HCT116 (cell line): Measurements from ENCODE around the gene ITIH3. TPM values are rescaled to one million over a fixed set of nuclear protein-coding genes. Genes with fewer than 3 reads are reported as not detected.

Experiments used
- ATAC-seq: fragments of 200-7000 bp; cut with Tn5 transposase; 2 replicates; pipeline ENCODE4 v1.9.1; 2020; ENCODE audit warnings: mild to moderate bottlenecking, moderate library complexity
- BruUV-seq: library from RNA; stranded (reverse); fragments of 400-500 nt; replicated peaks from 2 replicates; lab custom pipeline; 2021; lab: Mats Ljungman, UMichigan
- CTCF ChIA-PET: fragments of 300-600 bp; sonication (Branson Sonifier 250); formaldehyde crosslinking; loops from one replicate; lab custom pipeline; 2021; ENCODE audit warnings: antibody characterized with exemption; lab: Charles Lee
- POLR2A ChIA-PET: fragments of 300-600, 350-600 bp; sonication (Branson Sonifier 250); formaldehyde crosslinking; loops from one replicate; lab custom pipeline; 2021; ENCODE audit warnings: antibody characterized with exemption; lab: Charles Lee
- RAD21 ChIA-PET, 2 experiments: fragments of 300-600 bp; sonication (Branson Sonifier 250); formaldehyde crosslinking; loops; one replicate each; lab custom pipeline; 2023; ENCODE audit warnings: low total read pairs in 2 of 2; ENCODE audit not compliant: uncharacterized antibody in 2 of 2, unreplicated experiment in 2 of 2, low non-redundant PET in 1 of 2; lab: Charles Lee
- DNase-seq: peaks from one replicate; pipeline ENCODE4 v3.0.0-alpha.2; 2010; ENCODE audit warnings: low read depth, low spot score
- H2AFZ ChIP-seq: fragments of 200-600 bp; shearing (Covaris generic), sonication (generic); 2 replicates; pipeline ENCODE4 v1.6.1; 2017; ENCODE audit warnings: low read depth, mixed run types, mixed read lengths, antibody characterized with exemption, low read length; ENCODE audit not compliant: poor library complexity, severe bottlenecking
- H3K27ac ChIP-seq: 2 replicates; pipeline ENCODE4 v1.5.1; 2012; ENCODE audit warnings: low read depth, low read length
- H3K27me3 ChIP-seq: fragments of 200-600 bp; sonication (generic); 2 replicates; pipeline ENCODE4 v1.6.1; 2016; ENCODE audit warnings: mixed run types, low read length, mixed read lengths; ENCODE audit not compliant: insufficient read depth
- H3K36me3 ChIP-seq, 2 experiments: fragments of 200-500 bp in 1 of 2; fragments of 200-600 bp in 1 of 2; sonication (Bioruptor generic) in 1 of 2; sonication (generic) in 1 of 2; 2 replicates each; pipeline versions ENCODE4 v1.5.1 to v1.6.1; 2014 to 2016; ENCODE audit warnings: low read length in 2 of 2, inconsistent platforms in 1 of 2, mixed read lengths in 1 of 2, mixed run types in 1 of 2; ENCODE audit not compliant: insufficient read depth in 2 of 2, control insufficient read depth in 1 of 2
- H3K4me1 ChIP-seq, 2 experiments: fragments of 200-600 bp in 1 of 2; sonication (generic) in 1 of 2; 2 replicates each; pipeline versions ENCODE4 v1.5.1 to v1.6.1; 2012 to 2017; ENCODE audit warnings: low read length in 2 of 2, inconsistent platforms in 1 of 2, mild to moderate bottlenecking in 1 of 2, mixed read lengths in 1 of 2, mixed run types in 1 of 2, moderate library complexity in 1 of 2; ENCODE audit not compliant: insufficient read depth in 2 of 2, control insufficient read depth in 1 of 2
- H3K4me2 ChIP-seq: fragments of 200-600 bp; sonication (generic); 2 replicates; pipeline ENCODE4 v1.6.1; 2017; ENCODE audit warnings: mixed run types, low read length, mixed read lengths
- H3K4me3 ChIP-seq, 2 experiments: fragments of 200-600 bp in 1 of 2; sonication (generic) in 1 of 2; replicated peaks in 1 of 2; 2 replicates each; pipeline ENCODE4 v1.5.1; 2011 to 2016; ENCODE audit warnings: low read length in 2 of 2, control low read depth in 1 of 2, low read depth in 1 of 2, mild to moderate bottlenecking in 1 of 2, mixed read lengths in 1 of 2, mixed run types in 1 of 2
- H3K79me2 ChIP-seq: fragments of 200-600 bp; sonication (generic); 2 replicates; pipeline ENCODE4 v1.6.1; 2017; ENCODE audit warnings: mild to moderate bottlenecking, mixed run types, low read length, moderate library complexity, mixed read lengths; ENCODE audit not compliant: insufficient read depth
- H3K9ac ChIP-seq: fragments of 200-600 bp; sonication (generic); 2 replicates; pipeline ENCODE4 v1.6.1; 2016; ENCODE audit warnings: low read length, mixed read lengths
- H3K9me2 ChIP-seq: fragments of 200-600 bp; sonication (generic), shearing (Covaris generic); 2 replicates; pipeline ENCODE4 v1.6.1; 2017; ENCODE audit warnings: mixed run types, mild to moderate bottlenecking, moderate library complexity; ENCODE audit not compliant: insufficient read depth
- H3K9me3 ChIP-seq, 2 experiments: fragments of 200-500 bp in 1 of 2; fragments of 200-600 bp in 1 of 2; sonication (Bioruptor generic) in 1 of 2; sonication (generic) in 1 of 2; 2 replicates each; pipeline ENCODE4 v1.6.1; 2014 to 2017; ENCODE audit warnings: low read length in 2 of 2, mixed read lengths in 2 of 2, inconsistent platforms in 1 of 2, low read depth in 1 of 2, mild to moderate bottlenecking in 1 of 2, mixed run types in 1 of 2, moderate library complexity in 1 of 2; ENCODE audit not compliant: control insufficient read depth in 1 of 2, insufficient read depth in 1 of 2
- H4K20me1 ChIP-seq: fragments of 200-600 bp; sonication (generic), shearing (Covaris generic); 2 replicates; pipeline ENCODE4 v1.6.1; 2017; ENCODE audit warnings: mixed run types, mild to moderate bottlenecking, moderate library complexity; ENCODE audit not compliant: insufficient read depth
- CEBPB ChIP-seq: IDR thresholded peaks from 2 replicates; pipeline ENCODE4 v1.6.1; 2012; ENCODE audit warnings: low read depth
- ELF1 ChIP-seq: IDR thresholded peaks from 2 replicates; pipeline ENCODE4 v1.6.1; 2012; ENCODE audit warnings: low read depth, borderline replicate concordance
- EZH2phosphoT487 ChIP-seq: fragments of 200-600 bp; IDR thresholded peaks from 2 replicates; pipeline ENCODE4 v1.6.1; 2018; ENCODE audit warnings: antibody characterized with exemption, borderline replicate concordance
- POLR2A ChIP-seq: IDR thresholded peaks from 2 replicates; pipeline ENCODE4 v1.7.0; 2011; ENCODE audit warnings: borderline replicate concordance; ENCODE audit not compliant: insufficient read depth, insufficient read length; ENCODE audit errors: extremely low read depth
- SP1 ChIP-seq: IDR thresholded peaks from 2 replicates; pipeline ENCODE4 v1.6.1; 2012; ENCODE audit warnings: low read depth
- YY1 ChIP-seq: IDR thresholded peaks from 2 replicates; pipeline ENCODE4 v1.6.1; 2011; ENCODE audit warnings: low read length, low read depth, moderate library complexity, mild to moderate bottlenecking; ENCODE audit not compliant: insufficient replicate concordance; ENCODE audit errors: extremely low read depth
- ZFX ChIP-seq: fragments of 450-650 bp; IDR thresholded peaks from 2 replicates; pipeline ENCODE4 v1.6.1; 2017
- ZNF274 ChIP-seq: fragments of 200-500 bp; sonication (Bioruptor generic); IDR thresholded peaks from 2 replicates; pipeline ENCODE4 v1.6.1; 2014; ENCODE audit warnings: mild to moderate bottlenecking, low read depth, low read length, inconsistent platforms
- intact Hi-C: fragments of 100-400 bp; cut with micrococcal nuclease; formaldehyde crosslinking; loops from 2 replicates; pipeline ENCODE4 v1.10.0; 2022
- total RNA-seq: library from RNA; stranded (reverse); gene quantifications from one replicate; pipeline ENCODE4 v1.2.1, GENCODE V29; 2021; ENCODE audit not compliant: unreplicated experiment
- TF ChIP-seq, protein P1 (sequence below): IDR thresholded peaks from 2 replicates; pipeline ENCODE4 v1.6.1; 2012
- TF ChIP-seq, protein P2 (sequence below), 3 experiments: fragments of 200-600 bp in 1 of 3; sonication (generic) in 1 of 3; IDR thresholded peaks in 2 of 3; conservative IDR thresholded peaks in 1 of 3; 2 replicates each; pipeline ENCODE4 v1.5.1; 2012 to 2017; ENCODE audit warnings: low read depth in 2 of 3, low read length in 2 of 3, antibody characterized with exemption in 1 of 3, borderline replicate concordance in 1 of 3, control low read depth in 1 of 3, mild to moderate bottlenecking in 1 of 3, mixed read lengths in 1 of 3, mixed run types in 1 of 3, moderate library complexity in 1 of 3; ENCODE audit not compliant: insufficient read depth in 1 of 3

The ITIH3 gene
- total RNA-seq, 1 experiment from 2014 or later: 0.44 TPM

DNA sequence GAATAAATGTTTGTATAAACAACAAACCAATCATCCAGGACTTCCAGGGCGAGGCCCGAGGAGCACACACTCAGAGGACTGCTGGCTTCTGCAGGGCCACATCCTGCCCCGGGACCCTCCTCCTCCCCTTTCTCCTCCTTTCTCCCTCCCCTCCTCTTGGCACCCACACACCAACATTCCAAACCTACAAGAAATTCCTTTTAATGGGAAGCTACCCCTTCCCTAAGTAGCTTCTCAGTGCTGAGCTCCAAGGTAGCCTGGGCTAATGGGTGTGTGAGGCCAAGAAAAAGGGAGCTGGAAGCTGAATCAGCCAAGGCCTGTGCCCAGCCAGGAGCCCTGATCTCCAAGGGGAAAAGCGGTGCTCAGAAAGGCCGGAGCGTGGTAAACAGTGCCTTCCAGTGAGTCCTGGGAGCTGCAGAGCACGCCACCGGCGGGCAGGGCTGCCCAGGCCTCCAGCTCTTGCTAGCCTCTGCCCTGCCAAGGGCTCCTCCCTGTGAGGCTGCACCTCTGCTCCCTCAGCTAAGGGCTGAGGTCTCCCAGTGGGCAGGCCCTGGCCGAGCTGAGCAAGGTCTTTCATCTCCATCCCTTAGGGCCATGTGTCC lies 3.9 kb downstream of the ITIH3 start:
- Histone ChIP-seq H3K36me3 (no peaks in the 10 kb centered on the region), H3K9ac (no peak overlapping the region), H3K27me3 (no peaks in the 10 kb centered on the region), H3K4me1 (peaks cover 0 to 7% of the 10 kb centered on the region in 2 experiments; a peak in 1 of 4 replicates), H3K79me2 (no peaks in the 10 kb centered on the region), H2AFZ (peak overlapping the region; percentile 22), H3K9me3 (no peaks in the 10 kb centered on the region), H3K27ac (no peak overlapping the region), H3K4me2 (no peak overlapping the region), H4K20me1 (no peaks in the 10 kb centered on the region), H3K9me2 (no peaks in the 10 kb centered on the region), H3K4me3 (no peak overlapping the region)
- ChIA-PET RAD21 (no interaction called here), POLR2A (interaction anchor here (1.2 kb wide), 1 partner anchor 10 kb away, joined by 3 read pairs; no protein-coding TSS in a partner anchor), CTCF (interaction anchor here (0.6 to 1.3 kb wide), 6 partner anchors 8 to 33 kb away, joined by 3 to 5 read pairs (median 4); no protein-coding TSS in a partner anchor)
- no TSS peak for BruUV-seq
- intact Hi-C loops: no loop called here
- ATAC-seq (peak; percentile 31), DNase-seq (no peak)
- TF ChIP-seq SP1: no peak
- TF ChIP-seq YY1: no peak

DNA sequence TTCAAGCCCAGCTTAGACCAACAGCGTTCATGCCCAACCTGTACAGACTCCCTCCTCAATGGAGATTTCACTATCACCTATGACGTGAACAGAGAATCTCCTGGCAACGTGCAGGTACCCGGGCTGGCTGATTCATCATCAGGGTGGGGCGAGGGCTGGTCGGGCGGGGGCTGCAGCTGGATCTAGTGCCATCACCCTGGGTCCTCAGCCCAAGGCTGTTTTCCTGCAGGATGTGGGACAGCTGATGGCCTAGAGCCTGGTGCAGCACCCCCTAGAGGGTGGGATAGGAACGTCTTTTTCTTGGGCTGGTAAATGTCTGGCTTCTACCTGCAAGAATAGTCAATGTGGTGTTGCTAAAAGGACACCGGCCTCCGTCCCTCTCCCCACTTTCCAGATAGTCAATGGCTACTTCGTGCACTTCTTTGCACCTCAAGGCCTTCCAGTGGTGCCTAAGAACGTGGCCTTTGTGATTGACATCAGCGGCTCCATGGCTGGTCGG lies 4.4 kb downstream of the ITIH3 start:
- peak; percentile 31 for DNase-seq
- H3K27me3 ChIP-seq: no peaks in the 10 kb centered on the region
- H3K36me3 ChIP-seq: no peaks in the 10 kb centered on the region
- H3K4me3 ChIP-seq: no peak overlapping the region
- H3K9me3 ChIP-seq: no peaks in the 10 kb centered on the region
- peaks cover 0 to 7% of the 10 kb centered on the region in 2 experiments; a peak in 1 of 4 replicates for H3K4me1 ChIP-seq
- RAD21 ChIA-PET: no interaction called here
- no peaks in the 10 kb centered on the region for H3K9me2 ChIP-seq
- POLR2A ChIA-PET: interaction anchor here (1.2 kb wide), 1 partner anchor 11 kb away, joined by 3 read pairs; no protein-coding TSS in a partner anchor
- no peaks in the 10 kb centered on the region for H4K20me1 ChIP-seq
- no peak overlapping the region for H3K4me2 ChIP-seq
- no peak overlapping the region for H3K9ac ChIP-seq
- no peak for TF ChIP-seq ZNF274
- TF ChIP-seq, protein P1, sequence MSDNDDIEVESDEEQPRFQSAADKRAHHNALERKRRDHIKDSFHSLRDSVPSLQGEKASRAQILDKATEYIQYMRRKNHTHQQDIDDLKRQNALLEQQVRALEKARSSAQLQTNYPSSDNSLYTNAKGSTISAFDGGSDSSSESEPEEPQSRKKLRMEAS: no peak
- TF ChIP-seq ZFX: no peak
- no peak for TF ChIP-seq ELF1
- TF ChIP-seq POLR2A: no peak
- TF ChIP-seq EZH2phosphoT487: no peak
- TF ChIP-seq, protein P2, sequence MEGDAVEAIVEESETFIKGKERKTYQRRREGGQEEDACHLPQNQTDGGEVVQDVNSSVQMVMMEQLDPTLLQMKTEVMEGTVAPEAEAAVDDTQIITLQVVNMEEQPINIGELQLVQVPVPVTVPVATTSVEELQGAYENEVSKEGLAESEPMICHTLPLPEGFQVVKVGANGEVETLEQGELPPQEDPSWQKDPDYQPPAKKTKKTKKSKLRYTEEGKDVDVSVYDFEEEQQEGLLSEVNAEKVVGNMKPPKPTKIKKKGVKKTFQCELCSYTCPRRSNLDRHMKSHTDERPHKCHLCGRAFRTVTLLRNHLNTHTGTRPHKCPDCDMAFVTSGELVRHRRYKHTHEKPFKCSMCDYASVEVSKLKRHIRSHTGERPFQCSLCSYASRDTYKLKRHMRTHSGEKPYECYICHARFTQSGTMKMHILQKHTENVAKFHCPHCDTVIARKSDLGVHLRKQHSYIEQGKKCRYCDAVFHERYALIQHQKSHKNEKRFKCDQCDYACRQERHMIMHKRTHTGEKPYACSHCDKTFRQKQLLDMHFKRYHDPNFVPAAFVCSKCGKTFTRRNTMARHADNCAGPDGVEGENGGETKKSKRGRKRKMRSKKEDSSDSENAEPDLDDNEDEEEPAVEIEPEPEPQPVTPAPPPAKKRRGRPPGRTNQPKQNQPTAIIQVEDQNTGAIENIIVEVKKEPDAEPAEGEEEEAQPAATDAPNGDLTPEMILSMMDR (IDR thresholded peaks at IDR 0.05 in 2 of 3, conservative IDR thresholded peaks at IDR 0.05 in 1 of 3; ENCODE audit: borderline replicate concordance in 1 of 3, insufficient read depth in 1 of 3, low read depth in 2 of 3, low read length in 2 of 3): peak in 2 of 3 experiments; percentile 81 to 86; a peak in 5 of 6 replicates
- TF ChIP-seq CEBPB: no peak
- intact Hi-C loops: no loop called here
- BruUV-seq: no TSS peak
- ATAC-seq: peak; percentile 95
- H3K27ac ChIP-seq: no peak overlapping the region
- H3K79me2 ChIP-seq: no peaks in the 10 kb centered on the region
- peak overlapping the region; percentile 22 for H2AFZ ChIP-seq
- CTCF ChIA-PET: interaction anchor here (0.6 to 1.3 kb wide), 6 partner anchors 9 to 33 kb away, joined by 3 to 5 read pairs (median 4); no protein-coding TSS in a partner anchor
